Measurements from ENCODE around the gene OR52R1.
"Not testable (repeated sequence)": the region's sequence is repeated elsewhere in the genome, so short reads cannot be mapped to it uniquely, and the experiment has no call there.

Gene OR52R1

GRCh38 chr11:4804280-4804679 is at the start of gene OR52R1:
Gene OR52R1 (minus strand): TSS chr11:4804380. CDS start chr11:4804380, 0 bp downstream.
- DNase-seq = no peak

- DNase-seq = no peak
These were observed 46.9 kb upstream of the OR52R1 start for GRCh38 chr11:4851033-4851432.

- DNase-seq = no peak
These were observed 44.8 kb upstream of the OR52R1 start, which contains the start of gene OR51S1 for GRCh38 chr11:4848908-4849532. Gene OR51S1 (minus strand): TSS chr11:4849208. CDS start chr11:4849208, 0 bp downstream.

GRCh38 chr11:4839851-4840549 is 35.8 kb upstream of the OR52R1 start:
- DNase-seq = no peak

GRCh38 chr11:4830909-4831308 is 26.7 kb upstream of the OR52R1 start:
- DNase-seq = no peak

GRCh38 chr11:4830346-4830745 is 26.2 kb upstream of the OR52R1 start:
- no peak for DNase-seq

GRCh38 chr11:4826425-4826824 is 22.2 kb upstream of the OR52R1 start:
- DNase-seq = no peak

GRCh38 chr11:4825132-4825531 is 21.0 kb upstream of the OR52R1 start:
- no peak for DNase-seq

- no peak for DNase-seq
These were observed 16.8 kb upstream of the OR52R1 start, which contains the start of gene OR51F2 for GRCh38 chr11:4821021-4821420. Gene OR51F2 (plus strand): TSS chr11:4821321. CDS start chr11:4821422, 101 bp downstream.

- DNase-seq = no peak
These were observed 5.1 kb upstream of the OR52R1 start for GRCh38 chr11:4809246-4809645.

- DNase-seq = no peak
These were observed 4.3 kb upstream of the OR52R1 start for GRCh38 chr11:4808476-4808875.

- not testable (repeated sequence) for DNase-seq
These were observed 2.9 kb downstream of the OR52R1 start for GRCh38 chr11:4801316-4801715.

GRCh38 chr11:4798427-4799183 is 5.6 kb downstream of the OR52R1 start:
- DNase-seq = no peak

GRCh38 chr11:4797206-4797605 is 7.0 kb downstream of the OR52R1 start:
- no peak for DNase-seq

GRCh38 chr11:4782454-4782853 is 21.7 kb downstream of the OR52R1 start:
- DNase-seq = no peak

- no peak for DNase-seq
These were observed 34.3 kb downstream of the OR52R1 start, which contains the start of gene OR51F1 for GRCh38 chr11:4769838-4770237. Gene OR51F1 (minus strand): TSS chr11:4769938. CDS start chr11:4769938, 0 bp downstream.

- DNase-seq = no peak
These were observed 36.1 kb downstream of the OR52R1 start for GRCh38 chr11:4768094-4768493.

- DNase-seq = no peak
These were observed 37.6 kb downstream of the OR52R1 start for GRCh38 chr11:4766420-4767043.

- no peak for DNase-seq
These were observed 41.1 kb downstream of the OR52R1 start for GRCh38 chr11:4763096-4763495.
